H1 (cell line): ENCODE measurements around the gene CCP110. TPM values are rescaled to one million over a fixed set of nuclear protein-coding genes. Genes with fewer than 3 reads are reported as not detected.

Experiments used
- CTCF ChIA-PET: fragments of 300-600 bp; sonication (Branson Sonifier 250); formaldehyde crosslinking; loops from one replicate; lab custom pipeline; 2021; ENCODE audit not compliant: partially characterized antibody; lab: Charles Lee
- POLR2A ChIA-PET: fragments of 300-600 bp; sonication (Branson Sonifier 250); formaldehyde crosslinking; loops from one replicate; lab custom pipeline; 2021; ENCODE audit warnings: inconsistent platforms; ENCODE audit not compliant: partially characterized antibody; lab: Charles Lee
- DNase-seq, 2 experiments: peaks; one replicate each; pipeline versions ENCODE4 v3.0.0 to v3.0.0-alpha.2; 2010 to 2022; ENCODE audit warnings: low spot score in 2 of 2, low read depth in 1 of 2, mixed read lengths in 1 of 2
- FAIRE-seq: peaks from 2 replicates; lab custom pipeline; 2011; peaks lifted over from hg19 to GRCh38; lab: Jason Lieb, UNC
- H2AFZ ChIP-seq: 2 replicates; pipeline ENCODE4 v1.8.1; 2012; ENCODE audit warnings: low read length, inconsistent platforms
- H2AK5ac ChIP-seq: 2 replicates; pipeline ENCODE4 v1.6.1; 2013; ENCODE audit warnings: low read depth, low read length
- H2BK120ac ChIP-seq: replicated peaks from 2 replicates; pipeline ENCODE3; 2013; ENCODE audit warnings: low read depth, low read length, inconsistent platforms
- H2BK12ac ChIP-seq: 2 replicates; pipeline ENCODE4 v1.6.1; 2013; ENCODE audit warnings: low read depth, low read length
- H2BK15ac ChIP-seq: 2 replicates; pipeline ENCODE4 v1.6.1; 2013; ENCODE audit warnings: low read length
- H2BK20ac ChIP-seq: 2 replicates; pipeline ENCODE4 v1.6.1; 2013; ENCODE audit warnings: low read length
- H2BK5ac ChIP-seq: 2 replicates; pipeline ENCODE4 v1.6.1; 2013; ENCODE audit warnings: low read depth, low read length
- H3K14ac ChIP-seq: 2 replicates; pipeline ENCODE4 v1.6.1; 2013; ENCODE audit warnings: inconsistent platforms; ENCODE audit not compliant: insufficient read length
- H3K18ac ChIP-seq: 2 replicates; pipeline ENCODE4 v1.6.1; 2013; ENCODE audit warnings: low read length; ENCODE audit errors: extremely low read depth
- H3K23ac ChIP-seq: 2 replicates; pipeline ENCODE4 v1.6.1; 2013; ENCODE audit warnings: inconsistent platforms; ENCODE audit not compliant: insufficient read length
- H3K23me2 ChIP-seq: 2 replicates; pipeline ENCODE4 v1.6.1; 2013; ENCODE audit warnings: low read depth, low read length
- H3K27ac ChIP-seq: 2 replicates; pipeline ENCODE4 v1.6.1; 2011; ENCODE audit warnings: low read depth, low read length, inconsistent platforms
- H3K27me3 ChIP-seq, 4 experiments: replicated peaks in 1 of 4; 1 replicate in 1 of 4; 2 replicates in 3 of 4; pipeline versions ENCODE4 v1.6.1 to v1.8.1; 2011 to 2013; ENCODE audit warnings: low read length in 3 of 4, mild to moderate bottlenecking in 3 of 4, inconsistent platforms in 2 of 4, mixed read lengths in 2 of 4, moderate library complexity in 1 of 4; ENCODE audit not compliant: control insufficient read depth in 3 of 4, insufficient read depth in 3 of 4; ENCODE audit errors: extremely low read depth in 1 of 4
- H3K36me3 ChIP-seq, 4 experiments: 2 replicates each; pipeline versions ENCODE4 v1.6.1 to v1.8.1; 2011 to 2013; ENCODE audit warnings: mild to moderate bottlenecking in 4 of 4, low read length in 3 of 4, moderate library complexity in 2 of 4, control low read depth in 1 of 4, inconsistent platforms in 1 of 4; ENCODE audit not compliant: insufficient read depth in 4 of 4, control insufficient read depth in 2 of 4
- H3K4ac ChIP-seq: replicated peaks from 2 replicates; pipeline ENCODE3; 2013; ENCODE audit warnings: low read length, low read depth, mixed read lengths, inconsistent platforms; ENCODE audit not compliant: insufficient read length
- H3K4me1 ChIP-seq, 4 experiments: replicated peaks in 1 of 4; 1 replicate in 1 of 4; 2 replicates in 3 of 4; pipeline versions ENCODE4 v1.6.1 to v1.8.1; 2011 to 2013; ENCODE audit warnings: low read length in 3 of 4, inconsistent platforms in 2 of 4, mixed read lengths in 1 of 4; ENCODE audit not compliant: insufficient read depth in 4 of 4, control insufficient read depth in 3 of 4
- H3K4me2 ChIP-seq, 2 experiments: 2 replicates each; pipeline versions ENCODE4 v1.6.1 to v1.8.1; 2011 to 2013; ENCODE audit warnings: low read depth in 2 of 2, low read length in 2 of 2, control low read depth in 1 of 2, inconsistent platforms in 1 of 2, mild to moderate bottlenecking in 1 of 2; ENCODE audit not compliant: insufficient read depth in 1 of 2
- H3K4me3 ChIP-seq, 4 experiments: fragments of 200-600, 300-600 bp in 1 of 4; sonication (generic), shearing (Covaris generic), sonication (Bioruptor Twin) in 1 of 4; 2 replicates each; pipeline versions ENCODE4 v1.5.1 to v1.8.1; 2011 to 2016; ENCODE audit warnings: low read length in 4 of 4, low read depth in 3 of 4, control low read depth in 2 of 4, inconsistent platforms in 2 of 4, mild to moderate bottlenecking in 2 of 4, mixed read lengths in 1 of 4, moderate library complexity in 1 of 4; ENCODE audit not compliant: insufficient read depth in 2 of 4; ENCODE audit errors: extremely low read depth in 1 of 4
- H3K56ac ChIP-seq: replicated peaks from 2 replicates; pipeline ENCODE3; 2013; ENCODE audit warnings: low read depth, mild to moderate bottlenecking, mixed read lengths, low read length, inconsistent platforms; ENCODE audit not compliant: insufficient read length
- H3K79me1 ChIP-seq: 2 replicates; pipeline ENCODE4 v1.6.1; 2013; ENCODE audit warnings: low read depth, low read length, control low read depth
- H3K79me2 ChIP-seq, 2 experiments: 2 replicates each; pipeline versions ENCODE4 v1.6.1 to v1.8.1; 2012 to 2013; ENCODE audit warnings: low read length in 2 of 2, mild to moderate bottlenecking in 2 of 2, inconsistent platforms in 1 of 2; ENCODE audit not compliant: insufficient read depth in 2 of 2, control insufficient read depth in 1 of 2
- H3K9ac ChIP-seq, 4 experiments: replicated peaks in 1 of 4; 1 replicate in 1 of 4; 2 replicates in 3 of 4; pipeline versions ENCODE4 v1.6.1 to v1.8.1; 2011 to 2013; ENCODE audit warnings: low read depth in 3 of 4, low read length in 3 of 4, control low read depth in 2 of 4, mild to moderate bottlenecking in 2 of 4, moderate library complexity in 2 of 4, inconsistent platforms in 1 of 4; ENCODE audit errors: extremely low read depth in 1 of 4
- H3K9me3 ChIP-seq, 2 experiments: 2 replicates each; pipeline versions ENCODE4 v1.6.1 to v1.8.1; 2012 to 2013; ENCODE audit warnings: mild to moderate bottlenecking in 2 of 2, moderate library complexity in 2 of 2, control low read depth in 1 of 2, inconsistent platforms in 1 of 2, low read depth in 1 of 2, low read length in 1 of 2, mixed read lengths in 1 of 2; ENCODE audit not compliant: insufficient read depth in 2 of 2
- H4K20me1 ChIP-seq, 2 experiments: replicated peaks in 1 of 2; 2 replicates each; pipeline versions ENCODE3 to v1.8.1; 2011 to 2013; ENCODE audit warnings: inconsistent platforms in 2 of 2, low read length in 2 of 2, mild to moderate bottlenecking in 1 of 2; ENCODE audit not compliant: insufficient read depth in 2 of 2, control insufficient read depth in 1 of 2
- H4K5ac ChIP-seq: 2 replicates; pipeline ENCODE4 v1.6.1; 2013; ENCODE audit warnings: low read length, low read depth, mixed read lengths, inconsistent platforms; ENCODE audit not compliant: insufficient read length
- H4K8ac ChIP-seq: 2 replicates; pipeline ENCODE4 v1.8.0; 2013; ENCODE audit warnings: mild to moderate bottlenecking, moderate library complexity, low read length, inconsistent platforms; ENCODE audit not compliant: insufficient read depth; ENCODE audit errors: extremely low read depth
- H4K91ac ChIP-seq: replicated peaks from 2 replicates; pipeline ENCODE3; 2013; ENCODE audit warnings: low read length, mixed read lengths, inconsistent platforms; ENCODE audit not compliant: insufficient read length
- CREB1 ChIP-seq: IDR thresholded peaks from 2 replicates; pipeline ENCODE4 v1.6.1; 2012; ENCODE audit warnings: inconsistent platforms
- FOSL1 ChIP-seq: IDR thresholded peaks from 2 replicates; pipeline ENCODE4 v1.6.1; 2011; ENCODE audit warnings: mild to moderate bottlenecking, low read depth, low read length, moderate library complexity; ENCODE audit not compliant: insufficient read depth
- TCF12 ChIP-seq: IDR thresholded peaks from 2 replicates; pipeline ENCODE4 v1.6.1; 2011; ENCODE audit warnings: low read depth, mild to moderate bottlenecking, low read length
- TEAD4 ChIP-seq: IDR thresholded peaks from 2 replicates; pipeline ENCODE4 v1.6.1; 2012; ENCODE audit warnings: low read depth, low read length, inconsistent platforms, mixed read lengths
- WGBS, 2 experiments: shearing (Covaris generic) in 1 of 2; methylation state at CpG; one replicate each; pipeline versions ENCODE4 v1.1.6 to v1.1.7; 2013 to 2015; ENCODE audit warnings: low lambda C conversion rate in 2 of 2, mixed read lengths in 2 of 2, inconsistent platforms in 1 of 2, low coverage in 1 of 2, missing lambda C conversion rate in 1 of 2; ENCODE audit not compliant: insufficient replicate concordance in 2 of 2, insufficient coverage in 1 of 2, insufficient read length in 1 of 2; ENCODE audit errors: extremely low coverage in 1 of 2, missing lambda C conversion rate in 1 of 2; 5-methylcytosine and 5-hydroxymethylcytosine counted together
- polyA plus RNA-seq, 7 experiments: library from polyadenylated mRNA; depleted of rRNA in 3 of 7; stranded (reverse) in 5 of 7; unstranded in 2 of 7; fragments of >200 nt in 5 of 7; fragments of 200-250 nt in 2 of 7; gene quantifications; 1 replicate in 5 of 7; 2 replicates in 1 of 7; 4 replicates in 1 of 7; pipeline versions ENCODE4 v1.2.1 to v1.2.3, GENCODE V29; 2011 to 2013; ENCODE audit warnings: missing spikeins in 2 of 7, mixed read lengths in 2 of 7
- total RNA-seq: library from RNA; stranded (reverse); fragmentation: NEBNext Ultra II Directional; extraction: Animal tissue kit (Norgen Biotek cat#: 25700); gene quantifications from 2 replicates; pipeline ENCODE4 v1.2.1, GENCODE V29; 2021
- TF ChIP-seq, protein P1 (sequence below), 3 experiments: IDR thresholded peaks; 1 replicate in 2 of 3; 2 replicates in 1 of 3; pipeline versions ENCODE4 v1.5.1 to v1.6.1; 2011; ENCODE audit warnings: low read length in 3 of 3, mild to moderate bottlenecking in 3 of 3, inconsistent platforms in 2 of 3, low read depth in 1 of 3, moderate library complexity in 1 of 3; ENCODE audit not compliant: insufficient read depth in 1 of 3; ENCODE audit errors: control extremely low read depth in 1 of 3

Gene CCP110
- total and polyA plus RNA-seq, 2 of the 8 experiments (the other 6 are each of a cell fraction or from before 2014, with no cell fraction given) = 3.2 to 19.8 TPM

- Histone ChIP-seq H3K79me1 (no peaks in the 10 kb centered on the region), H3K4me3 (no peak overlapping the region), H3K27ac (no peak overlapping the region), H2BK120ac (no peak overlapping the region), H2BK20ac (no peak overlapping the region), H2BK12ac (no peak overlapping the region), H3K4me1 (peaks cover 0 to under 1% (median 0%) of the 10 kb centered on the region in 4 experiments; a peak in 1 of 7 replicates), H3K9me3 (no peaks in the 10 kb centered on the region), H3K14ac (no peak overlapping the region), H2BK15ac (no peak overlapping the region), H4K5ac (no peak overlapping the region), H2AFZ (no peak overlapping the region), H4K8ac (no peak overlapping the region), H3K23me2 (no peaks in the 10 kb centered on the region), H3K36me3 (peaks cover 0 to 14% (median 7%) of the 10 kb centered on the region in 4 experiments; a peak in 3 of 8 replicates), H3K18ac (no peak overlapping the region), H4K20me1 (no peaks in the 10 kb centered on the region), H4K91ac (no peak overlapping the region), H3K27me3 (no peaks in the 10 kb centered on the region), H2AK5ac (no peak overlapping the region), H3K4me2 (no peak overlapping the region), H3K23ac (no peak overlapping the region), H3K79me2 (no peaks in the 10 kb centered on the region), H3K56ac (no peak overlapping the region), H2BK5ac (no peak overlapping the region), H3K4ac (no peak overlapping the region), H3K9ac (no peak overlapping the region)
- no peak for DNase-seq
- CTCF ChIA-PET = interaction anchor here (0.7 to 7.2 kb wide), 4 partner anchors 9 to 797 kb away, joined by 3 to 91 read pairs (median 3); no protein-coding TSS in a partner anchor
- WGBS, 2 experiments = 98% methylated on average over 5 of the region's 5 CpGs; no CpG with 5 or more reads in 1 of the 2 experiments
- POLR2A ChIA-PET = no interaction called here
- FAIRE-seq = no peak
- TF ChIP-seq, protein P1, sequence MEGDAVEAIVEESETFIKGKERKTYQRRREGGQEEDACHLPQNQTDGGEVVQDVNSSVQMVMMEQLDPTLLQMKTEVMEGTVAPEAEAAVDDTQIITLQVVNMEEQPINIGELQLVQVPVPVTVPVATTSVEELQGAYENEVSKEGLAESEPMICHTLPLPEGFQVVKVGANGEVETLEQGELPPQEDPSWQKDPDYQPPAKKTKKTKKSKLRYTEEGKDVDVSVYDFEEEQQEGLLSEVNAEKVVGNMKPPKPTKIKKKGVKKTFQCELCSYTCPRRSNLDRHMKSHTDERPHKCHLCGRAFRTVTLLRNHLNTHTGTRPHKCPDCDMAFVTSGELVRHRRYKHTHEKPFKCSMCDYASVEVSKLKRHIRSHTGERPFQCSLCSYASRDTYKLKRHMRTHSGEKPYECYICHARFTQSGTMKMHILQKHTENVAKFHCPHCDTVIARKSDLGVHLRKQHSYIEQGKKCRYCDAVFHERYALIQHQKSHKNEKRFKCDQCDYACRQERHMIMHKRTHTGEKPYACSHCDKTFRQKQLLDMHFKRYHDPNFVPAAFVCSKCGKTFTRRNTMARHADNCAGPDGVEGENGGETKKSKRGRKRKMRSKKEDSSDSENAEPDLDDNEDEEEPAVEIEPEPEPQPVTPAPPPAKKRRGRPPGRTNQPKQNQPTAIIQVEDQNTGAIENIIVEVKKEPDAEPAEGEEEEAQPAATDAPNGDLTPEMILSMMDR (IDR thresholded peaks at IDR 0.05; ENCODE audit: control extremely low read depth in 1 of 3, insufficient read depth in 1 of 3, low read depth in 1 of 3, low read length in 3 of 3) = no peak
- TF ChIP-seq TCF12 (no peak), CREB1 (no peak), FOSL1 (no peak), TEAD4 (no peak)
These were observed 65.4 kb downstream of the CCP110 start for GRCh38 chr16:19589106-19589505.
